HG02642 (cell line): ENCODE measurements around the gene MSL3B.

Experiments used
- ATAC-seq: cut with Tn5 transposase; IDR thresholded peaks from one replicate; pipeline ENCODE4 v1.9.1; 2021; ENCODE audit warnings: mild to moderate bottlenecking; ENCODE audit not compliant: unreplicated experiment, poor library complexity

MSL3B gene

GRCh38 chr2:233853883-233854240, 14.3 kb downstream of the MSL3B start:
- ATAC-seq, result peak; percentile 4

GRCh38 chr2:233853353-233853752, 14.8 kb downstream of the MSL3B start:
- no peak for ATAC-seq

DNA sequence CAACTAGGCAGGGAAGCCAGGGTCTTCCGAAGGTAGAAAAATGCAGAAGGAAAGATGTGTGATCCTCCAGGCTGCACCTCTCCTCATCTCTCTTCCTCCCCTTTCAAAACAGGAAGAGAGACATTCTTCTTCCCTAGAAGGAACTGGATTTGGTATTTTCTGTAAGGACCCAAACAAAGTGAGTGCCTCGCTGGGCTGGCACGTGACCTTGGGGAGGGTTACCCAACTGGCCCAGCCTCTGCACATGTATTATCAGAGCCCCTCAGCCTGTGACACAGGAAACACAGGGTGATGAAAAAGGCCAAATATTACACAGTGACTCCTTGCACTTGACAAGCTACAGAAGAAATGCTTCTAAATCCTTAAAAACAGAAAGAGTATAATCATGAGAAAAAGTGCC, 16.1 kb downstream of the MSL3B start:
- ATAC-seq, result no peak

DNA sequence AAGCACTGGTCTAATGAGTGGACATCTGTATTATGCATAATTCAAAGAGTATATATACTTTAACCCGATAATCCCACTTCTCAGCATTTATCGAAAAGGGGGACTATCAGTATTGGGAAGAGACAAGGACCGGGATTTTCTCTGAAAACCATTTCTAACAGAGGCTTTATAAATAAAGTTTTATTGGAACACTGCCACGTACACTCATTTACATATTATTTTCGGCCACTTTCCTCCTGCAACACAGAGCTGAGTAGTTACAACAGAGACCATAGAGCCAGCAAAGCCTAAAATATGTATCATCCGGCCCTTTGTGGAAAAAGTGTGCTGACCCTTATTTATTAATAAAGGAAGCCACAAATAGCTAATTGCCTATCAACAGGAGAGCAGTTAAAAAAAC, 17.0 kb downstream of the MSL3B start:
- no peak for ATAC-seq

DNA sequence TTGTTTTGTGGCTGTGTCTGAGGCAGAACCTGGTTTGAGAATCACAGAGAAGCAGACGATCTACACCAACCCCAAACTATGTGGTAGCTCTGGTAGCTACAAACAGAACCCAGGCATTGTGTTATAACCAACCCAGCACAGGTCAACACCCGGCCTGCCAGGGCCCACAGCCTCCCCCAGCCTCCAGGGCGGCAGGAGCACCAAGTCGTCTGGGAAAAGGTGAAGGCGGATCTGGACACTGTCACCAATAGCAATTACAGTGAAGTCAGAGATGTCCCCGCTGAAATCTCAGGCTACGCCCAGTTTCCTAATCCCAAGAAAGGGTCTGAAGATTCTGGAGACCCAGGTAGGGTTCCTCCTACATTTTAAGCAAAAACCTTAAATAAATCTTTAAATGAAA, 17.4 kb downstream of the MSL3B start:
- ATAC-seq, result no peak

- no peak for ATAC-seq
Measured at GRCh38 chr2:233849607-233850271, 18.4 kb downstream of the MSL3B start.

GRCh38 chr2:233848276-233848675, 19.9 kb downstream of the MSL3B start:
- no peak for ATAC-seq

DNA sequence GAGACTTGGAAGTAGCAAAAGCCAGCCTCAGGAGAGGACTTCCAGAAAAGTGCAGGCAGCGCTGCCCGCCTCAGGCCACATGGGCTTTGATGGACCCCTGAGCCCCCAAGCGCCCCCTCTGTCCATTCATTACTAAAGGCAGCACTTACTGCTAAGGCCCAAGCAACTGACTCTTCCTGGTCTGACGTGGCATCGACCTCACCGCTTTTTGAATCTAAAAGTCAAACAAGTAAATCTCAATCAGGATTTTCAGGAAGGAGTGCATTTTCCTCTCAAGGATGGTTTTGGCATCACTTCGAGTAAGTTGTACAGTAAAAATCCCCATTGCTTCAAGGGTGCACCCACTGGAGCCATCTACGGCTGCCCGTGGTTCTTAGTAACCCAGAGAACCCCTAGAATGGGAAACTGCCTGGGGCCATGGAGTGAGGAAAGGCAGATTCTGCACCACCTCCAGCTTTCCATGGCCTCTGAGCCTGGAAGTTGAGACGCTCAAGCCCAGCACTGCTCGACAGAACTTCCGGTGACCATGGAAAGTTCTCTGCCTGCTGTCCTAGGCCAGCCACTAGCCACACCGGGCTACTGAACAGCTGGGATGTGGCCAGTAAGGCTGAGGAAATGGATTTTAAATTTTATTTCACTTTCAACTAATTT, 20.8 kb downstream of the MSL3B start:
- ATAC-seq, result no peak

GRCh38 chr2:233846387-233847247, 21.6 kb downstream of the MSL3B start:
- no peak for ATAC-seq

- ATAC-seq, result no peak
Measured at GRCh38 chr2:233845301-233846060, 22.7 kb downstream of the MSL3B start.

DNA sequence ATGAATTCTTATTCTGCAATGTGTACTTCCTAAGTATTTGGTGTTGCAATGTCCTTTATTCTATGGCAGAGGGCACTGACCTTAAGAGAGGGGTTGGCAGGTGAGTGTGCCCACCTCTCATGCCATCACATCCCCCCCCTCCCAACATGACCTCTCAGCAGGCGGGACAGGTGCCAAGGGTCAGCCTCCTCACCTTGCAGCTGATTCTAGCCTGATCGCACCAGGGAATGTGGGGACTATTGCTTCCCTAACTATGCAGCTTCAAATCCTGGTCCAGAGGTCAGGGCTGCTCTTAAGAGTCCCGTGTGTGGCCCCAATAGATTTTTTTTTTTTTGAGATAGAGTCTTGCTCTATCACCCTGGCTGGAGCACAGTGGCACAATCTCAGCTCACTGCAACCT, 23.4 kb downstream of the MSL3B start:
- ATAC-seq, result no peak

- no peak for ATAC-seq
Measured at GRCh38 chr2:233844064-233844807, 23.9 kb downstream of the MSL3B start.

DNA sequence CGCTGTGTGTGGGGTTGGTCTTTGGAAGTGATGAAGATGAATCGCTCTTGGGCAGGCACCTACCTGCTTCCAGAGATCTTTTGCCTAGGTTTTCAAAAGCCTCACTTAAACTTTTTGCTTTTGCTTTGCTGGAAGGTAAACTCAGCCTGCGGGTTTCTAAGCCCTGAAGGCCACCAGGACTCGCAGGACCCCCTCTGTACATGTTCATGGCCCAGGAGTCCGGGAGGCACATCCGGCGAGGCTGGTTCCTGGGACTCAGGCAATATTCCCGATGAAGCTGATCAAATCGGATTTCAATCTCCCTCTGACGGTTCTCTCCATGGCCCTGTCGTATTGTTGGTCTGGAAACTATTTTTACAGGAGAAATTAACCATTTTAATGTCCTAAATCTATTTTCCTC, 27.0 kb downstream of the MSL3B start:
- ATAC-seq, result no peak

DNA sequence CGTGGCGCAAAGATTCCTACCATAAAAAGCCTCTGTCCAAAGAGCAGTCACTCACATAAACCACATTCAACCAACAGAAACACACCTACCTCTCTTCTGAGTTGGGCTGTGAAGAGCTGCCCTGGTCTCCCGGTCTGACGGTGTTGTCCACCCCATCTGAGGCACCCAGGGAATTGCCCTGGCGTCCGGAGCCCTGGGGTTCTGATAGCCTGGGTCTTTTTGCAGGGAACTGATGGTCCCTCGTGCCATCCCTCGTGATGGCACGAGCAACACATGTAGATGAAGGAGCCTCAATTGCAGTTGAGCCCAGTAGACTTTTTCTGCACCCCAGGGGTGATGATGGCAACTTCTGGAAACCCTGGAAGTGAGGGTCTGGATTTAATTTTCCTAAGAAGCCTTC, 27.7 kb downstream of the MSL3B start:
- ATAC-seq, result no peak

DNA sequence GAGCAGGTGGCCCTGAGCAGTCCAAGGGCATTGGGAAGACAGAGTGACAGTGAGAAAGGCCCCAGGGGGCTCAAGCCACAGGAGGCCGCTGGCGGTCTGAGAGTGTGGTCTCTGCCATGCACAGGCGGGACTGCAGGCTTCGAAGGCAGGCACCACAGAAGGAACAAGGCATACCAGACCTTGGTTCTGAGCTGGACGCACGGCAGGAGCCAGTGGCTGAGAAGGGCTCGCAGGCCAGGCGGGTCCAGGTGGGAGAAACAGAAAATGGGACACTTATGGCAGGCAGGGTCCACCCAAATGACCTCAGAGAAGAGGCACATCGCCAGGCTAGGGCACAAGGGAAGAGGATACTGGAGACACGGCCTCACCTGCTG, 28.8 kb downstream of the MSL3B start:
- ATAC-seq, result no peak

GRCh38 chr2:233838726-233839446, 29.3 kb downstream of the MSL3B start:
- no peak for ATAC-seq

- ATAC-seq, result no peak
Measured at GRCh38 chr2:233838251-233838650, 29.9 kb downstream of the MSL3B start.

DNA sequence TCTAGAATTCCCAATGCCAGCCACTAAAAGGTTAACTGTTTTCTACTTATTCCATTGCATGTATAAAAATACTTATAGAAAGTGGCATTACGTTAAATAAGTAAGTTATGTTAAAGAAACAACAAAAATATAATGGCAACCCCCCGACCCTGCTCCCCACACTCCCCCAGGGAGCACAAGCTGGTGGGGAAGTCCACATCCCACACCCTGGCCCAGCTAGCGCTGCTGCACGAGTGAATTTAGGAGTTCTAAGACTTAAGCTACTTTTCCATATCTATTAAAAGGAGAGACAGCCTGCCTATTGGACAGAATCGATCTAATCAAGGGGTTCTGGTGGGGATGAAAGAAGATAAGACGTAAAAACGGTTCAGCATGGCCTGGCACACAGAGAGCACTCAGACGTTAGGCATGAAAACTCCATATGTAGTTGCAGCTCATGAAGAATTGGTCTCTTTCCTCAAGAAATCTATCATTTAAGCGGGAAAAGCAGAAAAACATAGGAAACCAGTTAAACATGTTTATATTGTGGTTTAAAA, 30.4 kb downstream of the MSL3B start:
- no peak for ATAC-seq

GRCh38 chr2:233836359-233836758, 31.8 kb downstream of the MSL3B start:
- ATAC-seq, result no peak
